ENCODE measurements around the gene RRAD. TPM values are rescaled to one million over a fixed set of nuclear protein-coding genes. Genes with fewer than 3 reads are reported as not detected.
A peak's percentile ranks its signal among the peaks of the same experiment; 100 is the strongest.

RRAD gene
- total RNA-seq, 1 donor = 0.72 TPM

DNA sequence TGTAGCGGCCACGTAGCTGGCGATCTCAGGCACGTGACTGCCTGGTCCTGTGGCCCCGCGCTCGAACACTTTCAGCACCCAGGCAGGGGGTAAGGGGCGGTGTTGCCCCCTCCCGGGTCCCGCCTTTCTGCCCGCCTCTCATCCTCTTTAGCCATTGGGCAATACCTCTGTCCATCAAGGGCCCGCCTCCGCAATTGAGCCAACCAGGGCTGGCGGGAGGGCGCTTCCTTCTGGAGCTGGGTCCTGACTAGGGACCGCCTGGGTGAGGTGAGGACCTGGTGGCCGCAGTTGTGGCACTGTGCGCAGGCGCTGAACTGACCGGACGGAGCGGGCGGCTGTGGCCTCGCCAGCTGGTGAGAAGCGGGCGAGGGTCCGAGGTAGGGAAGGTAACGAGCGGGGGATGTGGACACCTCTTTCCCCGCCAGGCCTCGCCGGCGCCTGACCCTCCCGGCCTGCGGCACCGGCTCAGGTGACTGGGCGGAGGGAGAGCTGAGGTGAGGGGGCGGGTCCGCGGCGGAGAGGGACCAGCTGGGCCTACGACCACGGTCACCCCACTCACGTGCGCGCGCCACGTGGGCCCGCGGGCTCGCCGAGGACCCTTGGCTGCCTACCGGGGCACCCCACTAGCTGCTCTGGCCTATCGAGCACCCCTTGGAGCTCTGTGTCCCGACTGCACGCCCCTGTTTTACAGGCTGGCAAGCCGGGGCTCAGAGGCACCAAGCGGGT is 44.9 kb downstream of the RRAD start, which contains the start of gene PDP2:
PDP2 (plus strand) TSS at position 228 of the 726 bp plus-strand sequence. CDS start 3,770 bp downstream, outside the sequence.
- TF ChIP-seq, protein P1, sequence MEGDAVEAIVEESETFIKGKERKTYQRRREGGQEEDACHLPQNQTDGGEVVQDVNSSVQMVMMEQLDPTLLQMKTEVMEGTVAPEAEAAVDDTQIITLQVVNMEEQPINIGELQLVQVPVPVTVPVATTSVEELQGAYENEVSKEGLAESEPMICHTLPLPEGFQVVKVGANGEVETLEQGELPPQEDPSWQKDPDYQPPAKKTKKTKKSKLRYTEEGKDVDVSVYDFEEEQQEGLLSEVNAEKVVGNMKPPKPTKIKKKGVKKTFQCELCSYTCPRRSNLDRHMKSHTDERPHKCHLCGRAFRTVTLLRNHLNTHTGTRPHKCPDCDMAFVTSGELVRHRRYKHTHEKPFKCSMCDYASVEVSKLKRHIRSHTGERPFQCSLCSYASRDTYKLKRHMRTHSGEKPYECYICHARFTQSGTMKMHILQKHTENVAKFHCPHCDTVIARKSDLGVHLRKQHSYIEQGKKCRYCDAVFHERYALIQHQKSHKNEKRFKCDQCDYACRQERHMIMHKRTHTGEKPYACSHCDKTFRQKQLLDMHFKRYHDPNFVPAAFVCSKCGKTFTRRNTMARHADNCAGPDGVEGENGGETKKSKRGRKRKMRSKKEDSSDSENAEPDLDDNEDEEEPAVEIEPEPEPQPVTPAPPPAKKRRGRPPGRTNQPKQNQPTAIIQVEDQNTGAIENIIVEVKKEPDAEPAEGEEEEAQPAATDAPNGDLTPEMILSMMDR (IDR thresholded peaks at IDR 0.05; ENCODE audit: insufficient read depth, low read length) = no peak
- H3K4me3 ChIP-seq (ENCODE audit: low read depth, low read length) = peak within 1 kb of the TSS; percentile 93
- peak; percentile 94 for DNase-seq (ENCODE audit: low read depth)

DNA sequence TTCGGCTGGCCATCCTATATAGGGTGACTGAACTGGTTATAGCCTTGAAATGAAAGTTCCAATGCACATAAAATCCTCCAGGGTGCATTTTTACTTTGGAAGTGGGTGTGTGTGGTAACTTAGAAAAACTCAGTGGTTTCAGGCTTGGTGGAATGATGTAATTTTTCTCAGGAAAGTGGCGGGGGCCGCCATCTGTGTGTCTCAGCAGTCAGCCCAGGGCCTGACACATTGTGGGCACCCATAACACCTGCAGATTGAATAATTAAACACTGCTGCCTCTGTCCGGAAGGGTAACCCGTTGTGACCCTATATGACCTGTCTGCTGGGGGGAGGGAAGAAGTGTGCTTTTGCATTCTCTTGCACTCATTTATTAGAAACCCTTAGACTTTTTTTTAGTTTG is 47.3 kb downstream of the RRAD start:
- TF ChIP-seq, protein P1 (IDR thresholded peaks at IDR 0.05; ENCODE audit: insufficient read depth, low read length) = no peak
- DNase-seq (ENCODE audit: low read depth) = no peak
- H3K4me3 ChIP-seq (ENCODE audit: low read depth, low read length) = no peak overlapping the region

DNA sequence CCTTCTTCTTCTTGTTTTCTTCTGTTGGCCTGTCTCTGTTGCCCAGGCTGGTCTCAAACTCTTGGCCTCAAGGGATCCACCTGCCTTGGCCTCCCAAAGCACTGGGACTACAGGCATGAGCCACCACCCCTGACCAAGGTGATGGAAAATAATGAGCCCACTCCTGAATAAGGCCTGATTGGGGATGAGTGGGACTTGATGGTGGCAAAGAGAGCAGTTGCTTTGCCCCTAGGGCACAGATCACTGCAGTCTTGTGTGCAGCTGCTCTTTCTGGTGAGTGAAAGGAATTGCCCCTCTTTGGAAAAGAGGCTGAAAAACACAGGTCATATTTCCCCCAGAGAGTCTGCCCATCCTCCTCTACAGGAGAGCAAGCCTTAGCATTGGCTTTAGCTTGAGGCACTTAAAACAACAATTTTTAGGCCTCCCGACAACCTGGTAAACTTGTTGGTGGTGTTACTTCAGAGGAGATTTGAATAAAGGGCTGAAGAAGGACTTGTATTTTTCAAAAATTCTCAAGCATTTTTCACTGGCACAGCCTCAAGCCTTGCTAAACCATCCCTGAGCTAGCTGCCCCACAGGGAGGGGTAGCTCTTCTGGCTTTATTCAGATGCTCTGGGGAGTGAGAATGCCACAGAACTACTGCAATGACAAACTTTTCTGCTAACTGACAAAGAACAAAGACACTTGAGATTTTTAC is 51.1 kb downstream of the RRAD start:
- TF ChIP-seq, protein P1 (IDR thresholded peaks at IDR 0.05; ENCODE audit: insufficient read depth, low read length) = no peak
- peak; percentile 65 for DNase-seq (ENCODE audit: low read depth)

DNA sequence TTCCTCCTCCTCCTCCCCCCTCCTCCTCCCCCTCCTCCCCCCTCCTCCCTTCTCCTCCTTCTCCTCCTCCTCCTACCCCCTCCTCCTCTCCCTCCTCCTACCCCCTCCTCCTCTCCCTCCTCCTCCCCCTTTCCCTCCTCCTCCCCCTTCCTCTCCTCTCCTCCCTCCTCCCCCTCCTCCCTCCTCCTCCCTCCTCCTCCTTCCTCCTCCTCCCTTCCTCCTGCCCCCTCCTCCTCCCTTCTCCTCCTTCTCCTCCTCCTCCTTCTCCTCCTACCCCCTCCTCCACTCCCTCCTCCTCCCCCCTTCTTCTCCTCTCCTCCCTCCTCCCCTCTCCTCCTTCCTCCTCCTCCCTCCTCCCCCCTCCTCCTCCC is 51.7 kb downstream of the RRAD start:
- TF ChIP-seq, protein P1 (IDR thresholded peaks at IDR 0.05; ENCODE audit: insufficient read depth, low read length) = no peak
- H3K4me3 ChIP-seq (ENCODE audit: low read depth, low read length) = no peak overlapping the region
- no peak for DNase-seq (ENCODE audit: low read depth)

More for the DNA sequence above, 51.1 kb downstream of the RRAD start:
- no peak overlapping the region for H3K4me3 ChIP-seq (ENCODE audit: low read depth, low read length)

DNA sequence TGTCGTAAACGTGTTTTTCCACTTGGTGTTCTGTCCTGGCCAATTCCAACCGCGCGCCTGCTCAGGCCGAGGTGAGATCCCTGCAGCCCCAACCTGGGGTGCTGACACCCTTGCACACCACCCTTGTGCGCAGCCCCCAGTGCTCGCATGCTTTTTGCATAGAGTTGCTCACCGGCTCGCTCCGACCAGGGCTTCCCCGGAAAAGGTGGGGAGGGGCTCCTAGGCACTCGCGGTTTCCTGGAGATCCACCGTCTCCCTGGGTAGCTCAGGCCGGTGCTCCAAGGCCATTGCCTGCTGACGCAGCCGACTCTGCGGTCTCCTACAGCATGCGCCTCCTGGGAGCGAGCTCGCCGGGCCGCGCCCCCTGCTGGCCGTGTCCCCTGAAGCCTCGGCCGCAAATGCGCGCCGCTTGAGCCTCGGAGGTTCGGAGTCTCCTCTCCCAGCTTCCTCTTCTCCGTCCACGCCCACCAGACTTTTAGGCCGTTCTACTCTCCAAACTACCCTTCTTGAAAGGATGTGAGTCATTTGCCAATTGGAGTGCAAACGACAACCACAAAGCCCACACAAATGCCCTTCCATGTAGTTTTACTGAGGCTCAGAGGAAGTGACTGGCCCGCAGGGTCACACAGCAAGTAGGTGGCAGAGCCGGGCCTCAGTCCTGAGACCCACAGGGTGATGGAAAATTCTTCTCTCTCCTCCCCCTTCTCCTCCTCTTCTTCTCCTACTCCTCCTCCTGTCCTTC is 52.2 kb downstream of the RRAD start:
- DNase-seq (ENCODE audit: low read depth) = peak; percentile 97
- TF ChIP-seq, protein P1 (IDR thresholded peaks at IDR 0.05; ENCODE audit: insufficient read depth, low read length) = peak; percentile 87
- H3K4me3 ChIP-seq (ENCODE audit: low read depth, low read length) = peak overlapping the region; percentile 61

DNA sequence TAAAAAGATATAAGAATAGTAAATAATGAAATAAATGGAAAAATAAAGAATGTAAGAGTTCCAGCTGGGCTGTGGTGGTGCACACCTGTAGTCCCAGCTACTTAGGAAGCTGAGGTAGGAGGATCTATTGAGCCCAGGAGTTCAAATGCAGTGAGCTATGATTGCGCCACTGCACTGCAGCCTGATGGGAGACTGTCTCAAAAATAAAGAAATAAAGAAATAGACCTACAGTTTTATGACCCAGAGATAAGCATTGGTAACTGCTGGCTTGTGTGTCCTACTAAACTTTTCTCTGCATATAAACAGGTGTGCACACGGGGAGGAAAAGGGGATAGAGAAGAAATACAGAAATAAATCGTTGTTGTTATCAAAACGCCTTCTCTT is 52.8 kb downstream of the RRAD start:
- no peak for DNase-seq (ENCODE audit: low read depth)
- peak overlapping the region; percentile 61 for H3K4me3 ChIP-seq (ENCODE audit: low read depth, low read length)
- TF ChIP-seq, protein P1 (IDR thresholded peaks at IDR 0.05; ENCODE audit: insufficient read depth, low read length) = no peak
